DMS 273 (cell line): ENCODE measurements around the gene C15orf39.
"Not testable (repeated sequence)": the region's sequence is repeated elsewhere in the genome, so short reads cannot be mapped to it uniquely, and the experiment has no call there.

ENCODE experiments used
- DNase-seq: peaks from one replicate; lab custom pipeline; 2025; ENCODE audit not compliant: unreplicated experiment; lab: John Stamatoyannopoulos, UW

C15orf39 gene

GRCh38 chr15:75201616-75202250 lies at the start of gene C15orf39:
TSS of gene C15orf39 (plus strand) at chr15:75201882. CDS start at chr15:75206049, 4,167 bp downstream.
- DNase-seq, result peak; percentile 84

- no peak for DNase-seq
These were observed 49.2 kb upstream of the C15orf39 start for GRCh38 chr15:75152382-75153079.

- DNase-seq, result peak; percentile 40
These were observed 48.6 kb upstream of the C15orf39 start for GRCh38 chr15:75153087-75153486.

- no peak for DNase-seq
These were observed 48.0 kb upstream of the C15orf39 start for GRCh38 chr15:75153565-75154276.

GRCh38 chr15:75154461-75155062 lies 47.1 kb upstream of the C15orf39 start:
- DNase-seq, result no peak

- DNase-seq, result no peak
These were observed 45.1 kb upstream of the C15orf39 start for GRCh38 chr15:75156326-75157215.

- DNase-seq, result no peak
These were observed 43.3 kb upstream of the C15orf39 start for GRCh38 chr15:75158402-75158801.

GRCh38 chr15:75159244-75159643 lies 42.4 kb upstream of the C15orf39 start:
- no peak for DNase-seq

GRCh38 chr15:75161106-75161916 lies 40.4 kb upstream of the C15orf39 start:
- no peak for DNase-seq

- DNase-seq, result no peak
These were observed 39.7 kb upstream of the C15orf39 start for GRCh38 chr15:75161917-75162414.

- DNase-seq, result no peak
These were observed 38.5 kb upstream of the C15orf39 start for GRCh38 chr15:75163150-75163564.

- DNase-seq, result no peak
These were observed 36.9 kb upstream of the C15orf39 start for GRCh38 chr15:75164625-75165350.

- not testable (repeated sequence) for DNase-seq
These were observed 35.1 kb upstream of the C15orf39 start for GRCh38 chr15:75166489-75167063.

- DNase-seq, result no peak
These were observed 33.9 kb upstream of the C15orf39 start for GRCh38 chr15:75167588-75168350.

- DNase-seq, result no peak
These were observed 33.3 kb upstream of the C15orf39 start for GRCh38 chr15:75168374-75168773.

- no peak for DNase-seq
These were observed 31.5 kb upstream of the C15orf39 start for GRCh38 chr15:75170203-75170602.

- DNase-seq, result peak; percentile 62
These were observed 30.9 kb upstream of the C15orf39 start for GRCh38 chr15:75170711-75171341.
